C4-2B (cell line): ENCODE measurements around the gene PTPRT.

ENCODE experiments used
- H3K27ac ChIP-seq: fragments of 450-650 bp; 2 replicates; pipeline ENCODE4 v1.5.1; 2017
- CTCF ChIP-seq: fragments of 450-650 bp; conservative IDR thresholded peaks from 2 replicates; pipeline ENCODE4 v1.5.1; 2017; ENCODE audit warnings: mild to moderate bottlenecking
- ZFX ChIP-seq: fragments of 450-650 bp; IDR thresholded peaks from 2 replicates; pipeline ENCODE4 v1.6.1; 2017

The PTPRT gene

GRCh38 chr20:42941629-42942028 is 248.1 kb downstream of the PTPRT start:
- TF ChIP-seq CTCF, result no peak
- no peak overlapping the region for H3K27ac ChIP-seq

- TF ChIP-seq ZFX, result no peak
These were observed 251.1 kb downstream of the PTPRT start for GRCh38 chr20:42938441-42939205.

GRCh38 chr20:42936482-42936881 is 253.2 kb downstream of the PTPRT start:
- no peak overlapping the region for H3K27ac ChIP-seq

More at GRCh38 chr20:42938441-42939205, 251.1 kb downstream of the PTPRT start:
- H3K27ac ChIP-seq, result no peak overlapping the region

GRCh38 chr20:42924215-42924614 is 265.5 kb downstream of the PTPRT start:
- TF ChIP-seq CTCF (no peak), ZFX (no peak)
- no peak overlapping the region for H3K27ac ChIP-seq

More at GRCh38 chr20:42936482-42936881, 253.2 kb downstream of the PTPRT start:
- TF ChIP-seq CTCF (no peak), ZFX (no peak)

GRCh38 chr20:42923348-42923918 is 266.3 kb downstream of the PTPRT start:
- TF ChIP-seq CTCF, result no peak
- H3K27ac ChIP-seq, result no peak overlapping the region

GRCh38 chr20:42920776-42921175 is 268.9 kb downstream of the PTPRT start:
- H3K27ac ChIP-seq, result no peak overlapping the region
- TF ChIP-seq CTCF (no peak), ZFX (no peak)

GRCh38 chr20:42919316-42919715 is 270.4 kb downstream of the PTPRT start:
- H3K27ac ChIP-seq, result no peak overlapping the region
- no peak for TF ChIP-seq CTCF
- no peak for TF ChIP-seq ZFX

GRCh38 chr20:42915081-42915480 is 274.6 kb downstream of the PTPRT start:
- TF ChIP-seq CTCF (no peak), ZFX (no peak)
- no peak overlapping the region for H3K27ac ChIP-seq
